ENCODE data around the gene DRC3. TPM values are rescaled to one million over a fixed set of nuclear protein-coding genes. Genes with fewer than 3 reads are reported as not detected.

Gene DRC3
- total RNA-seq, 1 donor from 2014 or later, result 3.3 TPM

GRCh38 chr17:17985555-17985954 lies 12.9 kb downstream of the DRC3 start:
- TF ChIP-seq CTCF (IDR thresholded peaks at IDR 0.05), result no peak
- no peak overlapping the region for H3K4me3 ChIP-seq
- ATAC-seq (no peak), DNase-seq (no peak)
- H3K36me3 ChIP-seq, result no peaks in the 10 kb centered on the region
- no peaks in the 10 kb centered on the region for H3K4me1 ChIP-seq
- no peaks in the 10 kb centered on the region for H3K9me3 ChIP-seq
- intact Hi-C loops (cut with DNase I), result no loop called here
- H3K27me3 ChIP-seq, result no peaks in the 10 kb centered on the region
- H3K27ac ChIP-seq, result no peak overlapping the region

- no peaks in the 10 kb centered on the region for H3K9me3 ChIP-seq
- H3K27me3 ChIP-seq, result no peaks in the 10 kb centered on the region
- no peak overlapping the region for H3K4me3 ChIP-seq
- ATAC-seq, result no peak
- no peaks in the 10 kb centered on the region for H3K36me3 ChIP-seq
- TF ChIP-seq CTCF (IDR thresholded peaks at IDR 0.05), result no peak
- intact Hi-C loops (cut with DNase I), result no loop called here
- no peak for DNase-seq
- H3K4me1 ChIP-seq, result no peaks in the 10 kb centered on the region
- no peak overlapping the region for H3K27ac ChIP-seq
Observed at GRCh38 chr17:17987187-17987896, 14.7 kb downstream of the DRC3 start.

DNA sequence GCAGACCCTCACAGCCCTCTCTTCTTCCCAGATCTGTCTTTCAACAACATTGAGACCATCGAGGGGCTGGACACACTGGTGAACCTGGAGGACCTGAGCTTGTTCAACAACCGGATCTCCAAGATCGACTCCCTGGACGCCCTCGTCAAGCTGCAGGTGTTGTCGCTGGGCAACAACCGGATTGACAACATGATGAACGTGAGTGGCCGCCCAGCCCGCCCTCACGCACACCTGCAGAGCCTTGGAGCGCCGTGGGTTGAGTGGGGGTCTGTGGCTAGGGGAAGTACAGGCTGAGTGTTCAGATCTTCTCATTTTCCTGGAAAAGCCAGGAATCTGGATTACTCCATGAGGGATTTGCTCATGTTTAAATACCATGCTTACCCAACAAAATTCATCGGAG lies 15.2 kb downstream of the DRC3 start:
- no peak for DNase-seq

GRCh38 chr17:17988427-17988945 lies 15.8 kb downstream of the DRC3 start:
- H3K9me3 ChIP-seq, result no peaks in the 10 kb centered on the region
- no peaks in the 10 kb centered on the region for H3K36me3 ChIP-seq
- H3K27ac ChIP-seq, result no peak overlapping the region
- DNase-seq (no peak), ATAC-seq (no peak)
- no peak for TF ChIP-seq CTCF (IDR thresholded peaks at IDR 0.05)
- intact Hi-C loops (cut with DNase I), result no loop called here
- no peaks in the 10 kb centered on the region for H3K4me1 ChIP-seq
- no peaks in the 10 kb centered on the region for H3K27me3 ChIP-seq
- no peak overlapping the region for H3K4me3 ChIP-seq

More for the DNA sequence above, 15.2 kb downstream of the DRC3 start:
- Histone ChIP-seq H3K4me3 (no peak overlapping the region), H3K27ac (no peak overlapping the region), H3K9me3 (no peaks in the 10 kb centered on the region), H3K27me3 (no peaks in the 10 kb centered on the region), H3K4me1 (no peaks in the 10 kb centered on the region), H3K36me3 (no peaks in the 10 kb centered on the region)
- intact Hi-C loops (cut with DNase I), result no loop called here
- TF ChIP-seq CTCF (IDR thresholded peaks at IDR 0.05), result no peak
- no peak for ATAC-seq

GRCh38 chr17:17989081-17989480 lies 16.4 kb downstream of the DRC3 start:
- Histone ChIP-seq H3K4me3 (no peak overlapping the region), H3K27ac (no peak overlapping the region), H3K9me3 (no peaks in the 10 kb centered on the region), H3K36me3 (no peaks in the 10 kb centered on the region), H3K27me3 (no peaks in the 10 kb centered on the region), H3K4me1 (no peaks in the 10 kb centered on the region)
- no peak for TF ChIP-seq CTCF (IDR thresholded peaks at IDR 0.05)
- intact Hi-C loops (cut with DNase I), result no loop called here
- DNase-seq (no peak), ATAC-seq (no peak)

Measured in upper lobe of right lung (tissue), 1 donor.